Fibroblast of lung (primary cell): ENCODE results near the gene UNCX.
"Not testable (repeated sequence)": the region's sequence is repeated elsewhere in the genome, so short reads cannot be mapped to it uniquely, and the experiment has no call there.

Experiments
- EZH2 ChIP-seq: IDR thresholded peaks from 2 replicates; pipeline ENCODE4 v1.5.1; 2012; ENCODE audit warnings: low read length, control low read depth, mild to moderate bottlenecking; ENCODE audit errors: missing control alignments
- TF ChIP-seq, protein P1 (sequence below), 2 donors: IDR thresholded peaks in 1 of 2; conservative IDR thresholded peaks in 1 of 2; 1 replicate in 1 of 2; 2 replicates in 1 of 2; pipeline ENCODE4 v1.5.1; 2011 to 2012; ENCODE audit warnings: low read length in 2 of 2, control low read depth in 1 of 2, inconsistent platforms in 1 of 2, low read depth in 1 of 2, mild to moderate bottlenecking in 1 of 2

DNA sequence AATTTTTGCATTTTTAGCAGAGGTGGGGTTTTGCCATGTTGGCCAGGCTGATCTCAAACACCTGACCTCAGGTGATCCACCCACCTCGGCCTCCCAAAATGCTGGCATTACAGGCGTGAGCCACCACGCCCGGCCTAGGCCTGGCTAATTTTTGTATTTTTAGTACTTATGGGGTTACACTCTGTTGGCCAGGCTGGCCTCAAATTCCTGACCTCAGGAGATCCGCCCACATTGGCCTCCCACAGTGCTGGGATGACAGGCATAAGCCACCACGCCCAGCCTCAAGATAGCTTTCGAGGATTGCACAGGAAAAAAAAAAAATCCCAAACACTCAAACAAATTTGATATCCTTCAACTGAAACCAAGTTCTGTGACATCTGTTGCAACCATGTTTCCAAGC, 26.9 kb upstream of the UNCX start:
- not testable (repeated sequence) for TF ChIP-seq EZH2
- TF ChIP-seq, protein P1, sequence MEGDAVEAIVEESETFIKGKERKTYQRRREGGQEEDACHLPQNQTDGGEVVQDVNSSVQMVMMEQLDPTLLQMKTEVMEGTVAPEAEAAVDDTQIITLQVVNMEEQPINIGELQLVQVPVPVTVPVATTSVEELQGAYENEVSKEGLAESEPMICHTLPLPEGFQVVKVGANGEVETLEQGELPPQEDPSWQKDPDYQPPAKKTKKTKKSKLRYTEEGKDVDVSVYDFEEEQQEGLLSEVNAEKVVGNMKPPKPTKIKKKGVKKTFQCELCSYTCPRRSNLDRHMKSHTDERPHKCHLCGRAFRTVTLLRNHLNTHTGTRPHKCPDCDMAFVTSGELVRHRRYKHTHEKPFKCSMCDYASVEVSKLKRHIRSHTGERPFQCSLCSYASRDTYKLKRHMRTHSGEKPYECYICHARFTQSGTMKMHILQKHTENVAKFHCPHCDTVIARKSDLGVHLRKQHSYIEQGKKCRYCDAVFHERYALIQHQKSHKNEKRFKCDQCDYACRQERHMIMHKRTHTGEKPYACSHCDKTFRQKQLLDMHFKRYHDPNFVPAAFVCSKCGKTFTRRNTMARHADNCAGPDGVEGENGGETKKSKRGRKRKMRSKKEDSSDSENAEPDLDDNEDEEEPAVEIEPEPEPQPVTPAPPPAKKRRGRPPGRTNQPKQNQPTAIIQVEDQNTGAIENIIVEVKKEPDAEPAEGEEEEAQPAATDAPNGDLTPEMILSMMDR (conservative IDR thresholded peaks at IDR 0.05 in 1 of 2, IDR thresholded peaks at IDR 0.05 in 1 of 2; ENCODE audit: low read depth in 1 of 2, low read length in 2 of 2), result not testable (repeated sequence)
